HG03103 (cell line): Measurements from ENCODE around the gene PIGZ.

Experiments used
- ATAC-seq: cut with Tn5 transposase; IDR thresholded peaks from one replicate; pipeline ENCODE4 v1.9.1; 2021; ENCODE audit warnings: low read depth; ENCODE audit not compliant: unreplicated experiment

PIGZ gene

DNA sequence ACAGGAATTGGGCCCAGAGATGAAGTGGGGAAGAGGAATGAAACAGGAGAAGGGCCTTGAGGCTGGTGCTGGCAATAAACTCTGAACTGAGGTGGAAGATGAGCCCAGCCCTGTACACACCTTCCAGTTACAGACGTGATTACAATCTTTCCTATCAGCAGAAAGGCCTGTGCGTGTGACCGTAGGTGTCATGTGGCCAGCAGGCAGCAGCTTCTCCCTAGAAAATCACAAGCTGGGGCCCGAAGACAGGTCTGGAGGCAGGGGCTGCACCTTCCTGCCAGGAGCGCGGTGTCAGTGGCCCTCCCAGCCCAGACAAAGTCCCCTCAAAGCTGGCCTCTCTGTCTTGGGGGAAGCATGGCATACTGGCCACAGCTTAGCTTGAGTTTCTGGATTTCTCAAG lies 16.7 kb upstream of the PIGZ start:
- ATAC-seq: no peak

DNA sequence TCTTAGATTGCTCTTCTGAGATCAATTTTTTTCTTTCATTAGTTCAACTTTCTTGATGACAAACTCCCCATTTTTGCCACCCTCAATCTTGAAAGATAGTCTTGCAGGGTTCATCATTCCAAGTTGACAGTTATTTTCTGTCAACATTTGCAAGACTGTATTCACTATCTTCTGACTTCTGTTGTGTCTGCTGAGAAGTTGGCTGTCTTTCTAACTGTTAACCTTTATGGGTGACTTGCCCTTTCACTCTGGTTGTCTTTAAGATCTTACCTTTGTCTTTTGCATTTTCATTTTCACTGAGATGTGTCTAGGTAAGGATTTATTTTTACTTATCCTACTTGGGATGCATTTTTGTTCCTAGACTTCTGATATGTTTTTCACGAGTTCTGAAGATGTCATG lies 14.6 kb upstream of the PIGZ start:
- ATAC-seq: no peak

DNA sequence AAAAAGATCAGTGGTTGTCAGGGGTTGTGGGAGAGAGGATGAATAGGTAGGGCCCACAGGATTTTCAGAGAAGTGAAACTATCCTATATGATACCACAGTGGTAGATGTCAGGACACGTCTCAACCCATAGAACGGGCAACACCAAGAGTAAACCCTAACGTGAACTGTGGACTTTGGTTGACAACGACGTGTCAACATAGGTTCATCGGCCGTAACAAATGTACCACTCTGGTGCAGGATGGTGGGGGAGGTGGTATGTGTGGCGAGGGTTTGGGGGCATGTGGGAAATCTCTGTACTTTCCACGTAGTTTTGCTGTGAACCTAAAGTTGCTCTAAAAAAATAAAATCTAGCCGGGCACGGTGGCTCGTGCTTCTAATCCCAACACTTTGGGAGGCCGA lies 13.0 kb upstream of the PIGZ start:
- ATAC-seq: no peak

DNA sequence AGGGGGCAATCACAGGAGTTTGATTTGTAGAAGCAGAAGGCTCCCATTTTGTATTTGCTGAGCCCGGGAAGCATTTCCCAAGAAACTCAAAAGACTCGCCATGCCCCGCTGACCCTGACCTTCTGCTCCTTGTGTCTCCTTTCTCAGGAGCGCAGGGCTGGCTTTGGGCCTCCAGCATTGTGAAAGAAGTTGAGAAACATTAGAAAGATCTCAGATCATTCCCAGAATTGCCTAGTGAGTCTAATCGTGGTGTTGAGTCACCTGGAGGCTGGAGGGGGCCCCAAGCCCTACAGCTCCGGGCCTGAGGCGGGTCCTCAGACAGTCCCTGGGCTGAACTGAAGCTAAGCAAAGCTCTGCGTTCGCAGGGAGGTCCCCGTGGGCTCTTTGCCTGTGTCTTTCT lies 10.9 kb upstream of the PIGZ start:
- no peak for ATAC-seq

DNA sequence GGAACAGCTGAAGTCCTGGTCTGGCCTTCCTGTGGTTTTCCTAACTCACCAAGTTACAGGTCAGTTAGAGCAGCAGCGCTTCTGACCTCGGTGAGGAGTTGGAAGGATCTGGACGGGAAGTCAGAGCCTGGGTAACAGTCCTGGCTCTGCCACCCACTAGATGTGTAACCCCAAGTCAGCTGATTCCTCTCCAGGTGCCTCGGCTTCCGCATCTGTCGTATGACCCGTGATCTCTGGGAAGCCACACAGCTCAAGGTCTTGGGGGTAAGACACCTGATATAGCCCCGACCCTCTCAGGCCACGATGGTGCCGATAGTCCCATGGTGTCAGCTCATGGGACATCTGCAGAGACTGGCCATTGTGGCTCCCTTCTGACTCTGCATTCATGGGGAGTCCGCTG lies 8.3 kb upstream of the PIGZ start:
- no peak for ATAC-seq

DNA sequence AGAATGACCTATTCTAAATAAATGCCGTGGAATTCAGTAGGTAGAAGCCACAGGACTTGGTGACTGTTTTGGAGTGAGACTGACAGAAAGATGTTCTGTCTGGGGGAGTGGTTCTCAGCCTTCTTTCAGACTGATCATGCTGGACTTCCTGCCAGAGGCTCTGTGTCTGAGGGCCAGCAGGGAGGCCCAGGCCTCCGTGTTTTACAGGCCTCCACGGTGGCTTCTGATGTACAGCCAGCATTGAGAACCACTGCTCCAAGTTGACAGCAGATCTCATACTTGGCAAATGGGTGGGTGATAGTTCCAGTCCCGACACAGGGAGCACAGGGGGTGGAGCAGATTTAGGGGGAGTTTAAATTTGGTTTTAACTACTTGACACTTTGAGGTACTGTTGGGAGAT lies 6.7 kb upstream of the PIGZ start:
- no peak for ATAC-seq

DNA sequence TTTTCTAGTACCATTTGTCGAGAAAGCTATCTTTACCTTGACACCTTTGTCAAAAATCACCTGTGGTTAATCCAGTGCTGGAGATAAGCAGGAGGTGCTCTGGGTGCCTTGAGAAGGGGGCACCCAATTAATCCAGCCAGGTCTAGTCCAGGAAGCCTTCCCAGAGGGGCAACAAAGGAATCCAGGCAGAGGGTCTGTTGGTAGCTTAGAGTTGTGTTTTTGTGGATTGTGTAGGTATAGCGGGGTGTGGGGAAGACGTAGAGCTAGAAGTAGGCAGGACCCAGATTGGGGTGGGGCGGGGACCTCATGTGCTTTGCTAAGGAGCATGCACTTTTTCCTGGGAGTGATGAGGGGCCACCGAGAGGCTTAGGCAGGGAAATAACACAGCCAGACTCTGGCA lies 6.0 kb upstream of the PIGZ start:
- ATAC-seq: no peak

DNA sequence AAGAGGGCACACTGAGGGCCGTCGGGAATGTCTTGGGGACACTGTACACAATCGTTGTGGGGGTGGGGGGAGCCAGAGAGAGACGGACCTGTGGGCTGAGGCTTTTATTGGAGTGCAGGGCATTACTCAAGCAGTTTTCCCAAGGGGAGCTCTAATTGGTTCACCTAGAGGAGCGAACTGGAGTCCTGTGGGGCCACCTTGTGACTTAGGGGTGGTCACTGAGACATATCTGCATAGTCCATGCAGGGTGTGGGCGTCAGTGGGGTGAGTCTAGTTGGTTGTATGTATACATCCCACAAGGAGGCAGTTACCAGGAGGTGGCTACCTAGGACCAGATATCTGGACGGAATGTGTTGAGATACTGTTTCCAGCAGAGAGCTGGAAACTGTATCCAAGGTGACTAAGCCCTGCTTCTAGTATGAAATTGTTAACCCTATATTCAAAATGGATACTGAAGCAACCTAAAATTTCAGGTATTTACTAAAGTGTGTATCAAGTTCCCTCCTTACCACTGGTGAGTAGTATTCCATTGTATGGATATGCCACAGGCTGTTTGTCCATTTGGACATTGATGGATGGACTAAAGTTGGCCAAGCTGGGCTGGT lies 2.6 kb upstream of the PIGZ start:
- ATAC-seq: no peak

DNA sequence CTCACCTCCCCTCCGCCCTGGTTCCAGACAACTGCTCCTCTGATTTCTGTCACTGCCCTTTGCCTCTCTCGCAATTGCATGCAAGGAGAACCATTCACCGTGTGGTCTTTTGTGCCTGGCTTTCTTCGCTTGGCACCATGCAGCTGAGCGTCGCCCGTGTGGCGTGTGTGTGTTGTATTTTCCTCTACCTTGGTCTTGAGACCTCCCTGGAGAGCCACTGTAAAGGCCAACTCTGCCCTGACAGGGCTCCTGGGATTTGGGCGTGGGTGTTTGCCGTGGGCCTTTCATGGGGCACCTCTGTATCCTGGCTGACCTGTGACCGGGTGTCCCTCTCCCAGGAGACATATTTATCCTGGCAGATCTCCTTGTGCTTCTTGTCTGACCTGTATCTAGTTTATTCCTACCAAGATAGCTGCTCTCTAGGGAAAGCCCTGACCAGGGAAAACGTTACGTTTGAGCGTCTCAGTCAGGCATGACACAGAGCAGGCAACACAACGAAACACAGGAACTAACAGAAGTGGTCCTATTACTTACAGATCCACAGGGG lies 2.0 kb upstream of the PIGZ start:
- ATAC-seq: no peak

DNA sequence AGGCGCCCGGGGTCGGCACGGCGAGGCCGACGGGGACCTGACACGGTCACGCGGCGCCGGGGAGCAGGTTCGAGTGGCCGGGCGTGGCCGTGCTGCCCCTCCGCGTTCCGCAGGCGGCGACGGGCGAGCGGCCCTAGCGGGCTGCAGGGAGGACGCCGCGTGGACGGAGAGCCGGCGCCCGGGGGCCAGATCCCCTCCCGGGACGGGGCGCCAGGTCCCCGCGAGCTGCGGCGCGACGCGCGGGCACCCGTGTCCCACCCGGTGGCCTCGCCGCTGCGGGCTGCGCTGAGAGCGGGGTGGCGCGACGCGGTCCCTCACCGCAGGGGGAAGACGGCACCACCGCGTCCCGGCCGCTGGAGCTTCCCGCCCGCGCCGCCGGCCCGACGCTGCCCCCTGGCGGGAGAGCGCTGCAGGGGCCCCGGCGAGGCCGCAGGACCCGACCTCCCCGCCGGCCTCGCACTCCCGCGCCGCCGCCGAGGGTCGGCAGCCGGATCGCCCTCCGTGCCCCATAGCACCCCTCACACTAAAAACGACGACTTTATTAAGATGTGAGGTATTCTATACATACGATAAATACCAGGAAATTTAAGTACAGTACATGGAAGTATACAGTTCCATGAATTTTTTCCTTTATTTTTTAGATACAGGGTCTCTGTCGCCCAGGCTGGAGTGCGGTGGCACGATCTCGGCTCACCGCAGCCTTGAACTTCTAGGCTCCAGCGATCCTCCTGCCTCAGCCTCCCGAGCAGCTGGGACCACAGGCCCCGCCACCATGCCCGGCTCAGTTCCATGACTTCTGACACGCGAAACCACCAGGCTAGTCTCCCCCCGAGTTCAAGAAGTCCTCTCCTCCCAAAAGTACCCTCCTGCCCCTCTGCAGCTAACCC lies 1.3 kb upstream of the PIGZ start:
- peak; percentile 40 for ATAC-seq

DNA sequence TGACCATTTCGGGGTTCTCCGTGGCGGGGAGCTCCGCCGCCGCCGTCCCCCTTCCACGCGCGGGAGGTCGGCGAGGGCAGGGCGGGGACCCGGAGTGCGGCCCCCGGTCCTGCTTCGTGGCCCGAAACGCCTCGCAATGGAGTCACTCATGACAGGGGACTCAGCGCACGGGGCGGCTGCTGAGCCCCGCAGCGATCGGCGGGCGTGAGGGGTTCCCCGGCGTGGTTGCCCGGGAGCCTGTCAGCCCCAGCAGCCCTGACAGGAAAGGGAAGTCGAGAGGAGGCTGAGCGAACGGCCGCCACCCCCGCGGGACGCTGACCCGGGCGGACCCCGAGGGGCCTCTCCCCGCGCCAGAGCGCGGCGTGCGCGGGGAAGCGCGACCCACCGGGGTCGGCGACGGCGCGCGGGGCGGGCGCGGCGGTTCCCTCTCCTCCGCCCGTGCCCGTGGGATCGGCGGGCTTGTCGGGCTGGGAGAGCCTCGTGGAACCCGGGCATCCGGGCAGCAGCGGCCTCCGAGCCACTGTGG lies 564 bp upstream of the PIGZ start:
- ATAC-seq: peak; percentile 25

DNA sequence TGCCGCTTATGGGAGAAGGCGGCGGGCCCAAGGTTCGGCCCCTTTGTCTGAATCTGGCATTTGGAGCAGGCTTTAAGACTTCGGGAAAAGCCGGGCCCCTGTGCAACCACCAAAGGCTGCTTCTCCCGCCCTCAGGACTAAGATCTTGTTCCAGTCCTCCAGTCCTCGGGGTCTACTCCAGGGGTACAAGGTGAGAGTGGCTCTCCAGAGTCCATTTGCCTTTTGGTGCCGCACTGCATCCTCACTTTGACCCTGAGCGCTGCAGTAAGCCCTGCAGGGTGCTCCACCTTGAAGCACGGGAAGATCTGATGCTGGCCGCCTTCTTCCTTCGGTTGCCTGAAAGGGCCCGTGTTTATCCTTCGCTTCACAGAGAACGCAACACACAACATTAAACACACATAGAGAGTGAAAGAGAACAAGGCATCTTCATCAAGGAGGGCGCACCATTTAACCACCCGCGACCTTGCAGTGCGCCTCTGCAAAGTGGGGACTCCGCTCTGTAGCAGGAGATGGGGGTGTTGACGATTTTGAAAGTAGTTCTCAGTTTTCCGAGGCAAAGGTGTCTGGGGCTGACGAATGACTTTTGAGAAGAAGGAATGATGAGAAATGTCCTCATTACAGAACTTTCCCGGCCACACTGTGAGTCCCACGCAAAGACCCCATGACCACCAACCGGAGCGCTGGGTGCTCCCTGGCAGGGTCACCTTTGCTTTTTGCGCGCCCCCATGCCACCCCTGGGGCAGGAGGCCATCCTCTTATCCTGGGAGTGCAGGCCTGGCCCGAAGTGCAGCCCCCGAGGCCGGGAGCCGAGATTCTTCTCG lies 1.0 kb downstream of the PIGZ start:
- ATAC-seq: no peak

DNA sequence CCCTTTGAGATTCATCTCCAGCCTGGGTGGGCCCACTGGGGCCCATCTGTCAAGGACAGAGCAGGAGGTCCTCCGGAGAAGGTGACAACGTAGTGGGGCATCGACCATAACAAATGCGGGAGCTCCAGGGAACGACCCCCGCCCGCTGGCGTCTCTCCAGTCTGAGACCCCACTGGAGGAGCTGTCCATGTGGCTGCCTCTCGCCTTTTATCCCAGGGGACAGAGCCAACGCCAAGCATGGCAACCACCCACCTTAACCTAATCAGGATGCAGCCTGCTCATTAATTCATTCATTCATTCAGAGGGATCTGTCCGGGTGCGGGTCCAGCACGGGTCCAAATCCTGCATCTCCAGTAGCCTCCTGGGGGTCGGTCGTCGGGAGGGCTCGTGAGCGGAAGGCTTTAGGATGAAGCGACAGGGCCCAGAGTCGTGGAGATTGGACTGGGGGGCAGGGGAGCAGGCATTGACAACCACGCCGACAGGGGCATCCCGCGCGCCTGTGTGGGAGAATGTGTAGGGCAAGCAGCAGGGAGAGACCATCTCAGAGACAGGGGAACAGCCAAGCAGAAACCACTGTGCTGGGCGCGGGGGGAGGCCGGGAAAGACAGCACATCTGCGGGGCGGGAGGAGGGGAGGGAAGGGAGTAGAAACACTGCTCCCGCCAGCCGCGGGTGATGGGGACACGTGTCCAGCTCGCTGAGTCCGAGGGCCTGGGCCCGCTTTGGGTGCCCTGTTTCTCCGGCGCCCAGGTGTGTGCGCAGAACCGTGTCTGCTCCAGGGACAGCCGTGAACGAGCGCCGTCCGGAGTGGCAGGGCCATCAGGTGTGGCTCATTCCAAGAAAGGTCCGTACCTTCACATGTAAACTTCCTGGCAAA lies 1.9 kb downstream of the PIGZ start:
- no peak for ATAC-seq

DNA sequence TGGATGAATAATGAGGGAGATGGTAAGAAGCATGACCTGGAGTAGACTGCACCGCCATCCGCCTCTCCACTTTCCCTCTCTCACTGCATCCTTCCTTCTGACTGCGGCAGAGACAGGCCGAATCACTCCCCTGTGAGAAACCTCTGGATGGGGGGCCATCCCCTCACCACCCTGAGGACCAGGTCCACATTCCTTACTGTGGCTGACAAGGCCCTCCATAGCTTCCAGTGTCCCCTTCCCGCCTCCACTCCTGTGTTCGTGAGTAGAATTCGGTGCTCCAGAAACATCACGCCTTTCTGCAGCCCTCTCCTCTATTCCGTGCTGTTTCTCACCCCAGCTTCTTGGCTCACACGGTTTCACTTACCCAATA lies 2.8 kb downstream of the PIGZ start:
- ATAC-seq: no peak

DNA sequence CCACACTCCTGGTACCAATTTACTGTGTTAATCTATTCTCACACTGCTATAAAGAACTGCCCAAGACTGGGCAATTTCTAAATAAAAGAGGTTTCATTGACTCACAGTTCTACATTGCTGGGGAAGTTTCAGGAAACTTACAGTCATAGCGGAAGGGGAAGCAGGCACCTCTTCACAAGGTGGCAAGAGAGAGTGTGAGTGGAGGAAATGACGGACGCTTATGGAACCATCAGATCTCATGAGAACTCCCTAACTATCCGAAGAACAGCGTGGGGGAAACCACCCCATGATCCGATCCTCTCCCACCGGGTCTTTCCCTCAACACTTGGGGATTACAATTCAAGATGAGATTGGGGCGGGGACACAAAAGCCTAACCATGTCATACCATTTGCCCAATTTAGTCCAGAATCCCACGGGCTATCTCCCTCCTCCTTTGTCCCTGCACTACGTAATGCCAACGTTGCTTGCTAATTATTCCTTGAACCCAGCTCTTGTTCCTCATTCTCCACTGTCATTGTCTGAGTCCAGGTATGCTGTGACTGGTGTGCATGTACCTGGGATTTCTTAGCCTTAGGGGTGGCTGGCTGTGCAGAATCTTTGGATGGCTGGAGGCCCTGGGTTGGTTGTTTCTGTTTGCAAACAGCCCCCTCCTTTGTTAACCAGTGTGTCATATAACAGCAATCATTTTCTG lies 3.4 kb downstream of the PIGZ start:
- ATAC-seq: no peak

DNA sequence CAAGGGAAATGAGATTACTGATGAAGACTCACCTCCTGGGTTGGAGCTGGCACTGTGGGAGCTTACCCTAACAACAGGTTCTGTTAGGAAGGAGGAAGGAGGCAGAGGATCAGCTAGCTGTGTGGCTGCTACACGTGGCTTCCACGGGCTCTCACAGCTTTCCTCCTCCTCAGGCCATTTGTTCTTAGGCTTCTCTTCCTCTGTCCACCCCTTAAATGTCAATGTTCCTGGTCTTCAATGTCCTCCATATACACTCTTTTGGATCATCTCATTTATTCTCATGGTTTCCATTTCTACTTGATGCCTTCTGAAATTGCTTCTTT lies 5.0 kb downstream of the PIGZ start:
- no peak for ATAC-seq

DNA sequence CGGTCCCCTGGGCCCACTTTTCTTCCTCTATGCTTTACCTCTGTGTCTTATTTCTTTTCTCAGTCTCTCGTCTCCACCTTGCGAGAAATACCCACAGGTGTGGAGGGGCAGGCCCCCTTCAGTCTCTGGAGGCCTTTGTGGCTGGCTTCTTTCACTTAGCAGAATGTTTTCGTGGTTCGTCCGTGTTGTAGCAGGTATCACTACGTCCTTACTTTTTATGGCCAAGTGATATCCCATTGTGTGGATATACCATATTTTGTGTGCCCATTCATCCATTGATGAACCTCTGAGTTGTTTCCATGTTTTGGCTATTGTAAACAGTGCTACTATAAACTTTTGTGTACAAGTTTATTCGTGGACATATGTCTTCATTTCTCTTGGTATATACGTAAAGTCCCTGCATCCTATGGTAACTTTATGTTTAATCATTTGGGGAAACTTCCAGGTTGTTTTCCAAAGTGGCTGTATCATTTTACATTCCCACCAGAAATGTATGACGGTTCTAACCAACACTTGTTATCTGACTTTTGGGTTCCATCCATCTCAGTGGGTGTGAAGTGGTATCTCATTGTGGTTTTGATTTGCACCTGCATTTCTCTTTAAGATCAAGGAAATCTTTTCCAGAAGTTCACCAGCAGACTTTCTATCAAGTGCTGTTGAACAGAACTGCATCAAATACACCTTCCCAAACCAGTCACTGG lies 5.6 kb downstream of the PIGZ start:
- no peak for ATAC-seq

DNA sequence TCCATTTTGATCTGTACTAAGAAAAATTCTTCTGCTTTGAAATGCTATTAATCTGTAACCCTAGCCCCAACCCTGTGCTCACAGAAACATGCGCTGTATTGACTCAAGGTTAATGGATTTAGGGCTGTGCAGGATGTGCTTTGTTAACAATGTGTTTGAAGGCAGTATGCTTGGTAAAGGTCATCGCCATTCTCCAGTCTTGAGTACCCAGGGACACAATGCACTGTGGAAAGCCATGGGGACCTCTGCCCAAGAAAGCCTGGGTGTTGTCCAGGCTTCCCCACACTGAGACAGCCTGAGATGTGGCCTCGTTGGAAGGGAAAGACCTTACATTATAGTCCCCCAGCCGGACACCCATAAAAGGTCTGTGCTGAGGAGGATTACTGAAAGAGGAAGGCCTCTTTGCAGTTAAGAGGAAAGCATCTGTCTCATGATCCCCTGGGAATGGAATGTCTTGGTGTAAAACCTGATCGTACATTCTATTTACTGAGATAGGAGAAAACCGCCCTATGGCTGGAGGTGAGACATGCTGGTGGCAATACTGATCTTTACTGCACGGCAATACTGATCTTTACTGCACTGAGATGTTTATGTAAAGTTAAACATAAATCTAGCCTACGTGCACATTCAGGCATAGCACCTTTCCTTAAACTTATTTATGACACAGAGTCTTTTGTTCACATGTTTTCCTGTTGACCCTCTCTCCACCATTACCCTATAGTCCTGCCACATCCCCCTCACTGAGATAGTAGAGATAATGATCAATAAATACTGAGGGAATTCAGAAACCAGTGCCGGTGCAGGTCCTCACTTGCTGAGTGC lies 6.3 kb downstream of the PIGZ start:
- ATAC-seq: no peak
